AG04450 (cell line): ENCODE measurements around the gene GREM2. TPM values are rescaled to one million over a fixed set of nuclear protein-coding genes. Genes with fewer than 3 reads are reported as not detected.

Source experiments
- CTCF ChIA-PET: fragments of 300-600, 350-600 bp; formaldehyde crosslinking; extraction: SDS; loops from one replicate; lab custom pipeline; 2022; ENCODE audit warnings: antibody characterized with exemption, inconsistent platforms; lab: Charles Lee
- POLR2A ChIA-PET: fragments of 350-600 bp; formaldehyde crosslinking; extraction: SDS; loops from one replicate; lab custom pipeline; 2021; ENCODE audit warnings: antibody characterized with exemption, inconsistent platforms; lab: Yijun Ruan, JAX
- DNase-seq: peaks from one replicate; pipeline ENCODE4 v3.0.0-alpha.2; 2011; ENCODE audit warnings: low read depth, low spot score
- H3K27ac ChIP-seq: one replicate; pipeline ENCODE4 v1.5.1; 2012; ENCODE audit warnings: low read depth, low read length, control low read depth
- H3K27me3 ChIP-seq: one replicate; pipeline ENCODE4 v1.6.0; 2012; ENCODE audit warnings: low read length; ENCODE audit not compliant: control insufficient read depth, insufficient read depth
- H3K4me3 ChIP-seq: 2 replicates; pipeline ENCODE4 v1.5.1; 2011; ENCODE audit warnings: mild to moderate bottlenecking, low read depth, low read length, control low read depth
- H3K9me3 ChIP-seq: 2 replicates; pipeline ENCODE4 v1.5.1; 2012; ENCODE audit warnings: low read length; ENCODE audit not compliant: control insufficient read depth, insufficient read depth
- CTCF ChIP-seq: IDR thresholded peaks from 2 replicates; pipeline ENCODE4 v1.5.1; 2011; ENCODE audit warnings: low read depth, low read length, control low read depth, inconsistent platforms
- polyA plus RNA-seq: library from polyadenylated mRNA; depleted of rRNA; stranded (reverse); fragments of >200 nt; gene quantifications from 2 replicates; pipeline ENCODE4 v1.2.3, GENCODE V29; 2011

Gene GREM2
- polyA plus RNA-seq, 1 experiment: 2.3 TPM

- TF ChIP-seq CTCF: no peak
- ChIA-PET POLR2A (no interaction called here), CTCF (no interaction called here)
- DNase-seq: no peak
- no peak overlapping the region for H3K4me3 ChIP-seq
- no peak overlapping the region for H3K27ac ChIP-seq
- H3K27me3 ChIP-seq: no peaks in the 10 kb centered on the region
- H3K9me3 ChIP-seq: no peaks in the 10 kb centered on the region
Measured at GRCh38 chr1:240516069-240516468, 95.9 kb downstream of the GREM2 start.

GRCh38 chr1:240515505-240515904, 96.5 kb downstream of the GREM2 start:
- Histone ChIP-seq H3K27ac (no peak overlapping the region), H3K27me3 (no peaks in the 10 kb centered on the region)

GRCh38 chr1:240511789-240512188, 100.2 kb downstream of the GREM2 start:
- no peak overlapping the region for H3K4me3 ChIP-seq
- CTCF ChIA-PET: no interaction called here
- no peaks in the 10 kb centered on the region for H3K27me3 ChIP-seq
- POLR2A ChIA-PET: no interaction called here
- no peak for TF ChIP-seq CTCF
- no peak overlapping the region for H3K27ac ChIP-seq
- DNase-seq: no peak
- H3K9me3 ChIP-seq: no peaks in the 10 kb centered on the region; the same call in 1 of the 2 replicates

More at GRCh38 chr1:240515505-240515904, 96.5 kb downstream of the GREM2 start:
- CTCF ChIA-PET: no interaction called here
- H3K9me3 ChIP-seq: no peaks in the 10 kb centered on the region
- no peak overlapping the region for H3K4me3 ChIP-seq
- DNase-seq: no peak
- POLR2A ChIA-PET: no interaction called here
- TF ChIP-seq CTCF: no peak

GRCh38 chr1:240508950-240509349, 103.0 kb downstream of the GREM2 start:
- POLR2A ChIA-PET: interaction anchor here (0.7 kb wide), 1 partner anchor 54 kb away, joined by 4 read pairs; no protein-coding TSS in a partner anchor
- no peak for DNase-seq

GRCh38 chr1:240508201-240508600, 103.8 kb downstream of the GREM2 start:
- H3K27me3 ChIP-seq: no peaks in the 10 kb centered on the region
- ChIA-PET CTCF (no interaction called here), POLR2A (no interaction called here)
- H3K9me3 ChIP-seq: no peaks in the 10 kb centered on the region; the same call in 1 of the 2 replicates
- no peak for DNase-seq
- H3K27ac ChIP-seq: no peak overlapping the region
- H3K4me3 ChIP-seq: no peak overlapping the region
- TF ChIP-seq CTCF: no peak

More at GRCh38 chr1:240508950-240509349, 103.0 kb downstream of the GREM2 start:
- Histone ChIP-seq H3K4me3 (no peak overlapping the region), H3K27ac (no peak overlapping the region), H3K9me3 (no peaks in the 10 kb centered on the region; the same call in 1 of the 2 replicates), H3K27me3 (no peaks in the 10 kb centered on the region)
- CTCF ChIA-PET: no interaction called here
- no peak for TF ChIP-seq CTCF
